GM21717 (cell line): Measurements from ENCODE around the gene NSMCE3.

Source experiments
- ATAC-seq: cut with Tn5 transposase; IDR thresholded peaks from one replicate; pipeline ENCODE4 v1.9.1; 2021; ENCODE audit warnings: mild to moderate bottlenecking, moderate library complexity; ENCODE audit not compliant: unreplicated experiment

Gene NSMCE3

DNA sequence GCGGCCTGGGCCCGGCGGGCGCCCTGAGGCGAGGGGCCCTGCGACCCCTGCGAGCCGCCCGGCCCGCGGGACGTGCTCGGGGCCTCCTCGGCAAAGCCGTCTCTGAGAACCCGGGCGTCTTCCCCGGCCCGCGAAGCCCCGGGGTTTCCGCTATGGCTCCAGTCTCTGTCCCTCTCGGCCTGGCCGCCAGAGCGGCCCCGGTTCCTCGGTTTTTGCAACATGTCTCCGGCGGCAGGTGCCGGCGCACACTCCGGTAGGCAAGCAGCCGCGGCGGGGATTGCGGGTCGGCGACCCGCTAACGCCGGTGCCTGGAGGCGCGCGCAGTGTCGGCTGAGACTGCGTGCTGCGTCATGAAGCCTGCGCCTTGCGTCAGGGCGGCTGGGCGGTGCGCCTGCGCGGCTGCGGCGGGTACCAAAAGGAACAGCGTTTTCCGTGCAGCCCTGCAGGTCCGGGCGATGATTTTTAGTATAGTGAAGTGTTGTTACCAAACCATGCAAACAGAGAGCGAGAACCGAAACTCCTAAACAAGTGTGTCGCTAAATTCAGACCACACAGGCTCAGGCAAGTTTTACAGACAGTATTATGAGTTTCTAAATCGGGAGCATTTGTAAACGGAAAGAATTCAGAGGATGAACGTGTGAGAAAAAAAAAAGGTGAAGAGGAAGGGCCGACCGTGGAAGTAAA lies at the start of gene NSMCE3:
NSMCE3 (minus strand) TSS at position 338 of the 684 bp plus-strand sequence; CDS start at position 221, 117 bp downstream.
- ATAC-seq, result peak; percentile 85

DNA sequence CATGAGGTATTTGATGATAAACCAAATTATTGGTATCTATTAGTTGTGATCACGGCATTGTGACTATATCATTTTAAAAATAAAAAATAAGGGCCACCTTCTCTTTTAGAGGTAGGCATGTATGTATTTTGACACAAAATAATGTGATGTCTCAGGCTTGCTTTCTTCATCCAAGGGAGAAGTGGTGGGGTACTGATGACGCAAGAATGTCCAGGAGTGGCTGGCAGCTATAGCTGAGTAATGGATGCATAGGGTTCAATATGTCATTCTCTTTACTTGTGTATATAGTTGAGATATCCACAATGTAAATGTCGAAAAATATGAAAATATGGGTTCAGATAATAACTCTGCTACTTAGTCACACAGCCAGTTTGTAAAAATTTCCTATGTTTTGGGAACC lies 46.8 kb upstream of the NSMCE3 start:
- no peak for ATAC-seq

DNA sequence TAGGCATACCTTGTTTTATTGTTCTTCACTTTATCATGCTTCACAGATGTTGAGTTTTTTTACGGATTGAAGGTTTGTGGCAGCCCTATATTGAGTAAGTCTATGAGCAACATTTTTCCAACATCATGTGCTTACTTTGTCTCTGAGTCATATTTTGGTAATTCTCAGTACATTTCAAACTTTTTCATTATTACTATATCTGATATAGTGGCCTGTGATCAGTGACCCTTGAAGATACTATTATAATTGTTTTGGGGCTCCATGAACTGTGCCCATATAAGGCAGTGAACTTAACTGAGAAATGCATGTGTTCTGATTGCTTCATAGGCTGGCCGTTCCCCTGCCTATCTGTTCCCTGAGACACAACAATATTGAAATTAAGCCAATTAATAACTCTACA lies 42.8 kb upstream of the NSMCE3 start:
- ATAC-seq, result no peak

DNA sequence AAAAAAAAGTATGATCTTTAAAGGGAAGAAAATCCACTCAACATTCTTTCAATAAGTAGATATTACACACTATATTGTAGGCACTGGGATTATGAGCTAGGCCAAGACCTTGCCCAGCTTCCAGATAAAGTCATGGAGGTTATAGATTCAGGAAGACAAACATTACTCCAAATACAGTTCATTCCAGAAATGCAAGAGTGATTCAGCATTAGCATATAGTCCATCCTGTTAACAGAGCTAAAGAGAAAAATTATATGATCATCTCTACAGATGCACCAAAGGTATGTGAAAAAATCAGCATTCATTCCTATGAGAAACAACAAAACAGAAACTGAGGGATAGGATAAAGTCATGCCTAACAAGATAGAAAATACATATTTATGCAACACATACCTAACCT lies 42.1 kb upstream of the NSMCE3 start:
- ATAC-seq, result no peak

DNA sequence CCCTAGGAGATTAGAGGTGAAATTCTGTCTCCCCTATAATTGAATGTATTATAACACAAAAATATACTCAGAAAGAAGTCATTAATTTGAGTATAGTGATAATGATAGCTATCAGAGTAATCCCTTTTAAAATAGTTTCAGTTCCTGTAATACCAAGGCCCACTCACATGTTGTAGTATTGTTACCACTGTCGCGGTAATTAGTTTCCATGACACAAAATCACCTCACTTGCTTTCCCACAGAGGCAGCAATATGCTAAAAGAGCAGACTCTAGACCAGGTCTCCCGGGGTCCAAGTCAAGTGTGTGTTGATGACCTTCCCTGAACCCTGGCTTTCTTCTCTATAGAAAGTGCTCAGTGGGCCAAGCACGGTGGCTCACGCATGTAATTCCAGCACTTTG lies 39.5 kb upstream of the NSMCE3 start:
- ATAC-seq, result no peak

DNA sequence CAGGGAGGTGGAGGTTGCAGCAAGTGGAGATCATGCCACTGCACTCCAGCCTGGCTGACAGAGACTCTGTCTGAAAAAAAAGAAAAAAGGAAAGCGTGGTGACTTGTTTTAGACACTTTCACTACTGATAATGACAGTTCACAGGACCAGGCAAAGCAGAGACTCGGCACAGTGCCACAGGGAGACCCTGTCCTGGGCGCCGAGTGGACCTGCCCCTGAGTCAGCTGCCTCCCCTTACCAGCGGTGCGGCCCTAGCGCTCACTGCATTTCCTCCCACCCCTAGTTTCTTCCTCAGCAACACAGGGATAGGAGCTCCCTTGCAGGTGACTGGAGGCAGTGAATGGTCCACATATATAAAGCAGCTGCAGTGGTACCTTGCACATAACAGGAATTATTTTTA lies 38.7 kb upstream of the NSMCE3 start:
- no peak for ATAC-seq

DNA sequence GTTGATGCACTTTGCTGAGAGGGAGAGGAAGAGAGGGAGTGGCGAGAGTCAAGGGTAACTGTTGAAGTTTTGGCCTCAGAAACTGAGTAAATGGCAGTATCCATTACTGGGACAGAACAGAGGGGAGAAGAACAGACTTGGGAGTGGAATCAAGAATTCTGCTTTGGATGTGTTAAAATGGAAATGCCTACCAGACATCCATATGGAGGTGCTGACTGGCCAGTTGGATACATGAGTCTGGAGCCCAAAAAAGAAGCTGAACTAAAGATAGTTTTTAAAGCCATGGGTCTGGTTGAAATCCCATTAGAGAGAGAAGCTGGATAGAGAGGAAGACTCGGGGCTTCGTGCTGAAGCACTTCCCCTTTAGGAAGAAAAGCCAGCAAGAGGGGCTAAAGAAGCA lies 35.9 kb upstream of the NSMCE3 start:
- ATAC-seq, result no peak

DNA sequence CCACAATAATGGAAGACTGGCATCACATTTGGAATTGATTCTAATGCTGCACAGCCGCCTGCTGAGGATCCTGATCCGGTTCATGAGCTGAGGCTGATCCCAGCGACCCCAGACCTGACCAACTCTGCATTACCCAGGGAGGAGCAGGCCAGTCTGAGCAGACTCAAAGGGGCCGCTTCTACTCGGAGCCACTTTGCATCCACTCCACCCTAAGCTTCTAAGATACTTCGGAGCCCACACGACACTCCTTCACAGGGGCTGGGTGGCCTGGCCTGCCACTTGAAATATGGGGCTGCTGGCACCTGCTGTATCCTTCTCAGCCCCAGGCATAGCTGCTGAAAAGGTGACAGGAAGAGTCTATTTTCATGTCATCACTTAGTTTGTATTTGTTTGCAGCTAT lies 33.2 kb upstream of the NSMCE3 start:
- no peak for ATAC-seq

DNA sequence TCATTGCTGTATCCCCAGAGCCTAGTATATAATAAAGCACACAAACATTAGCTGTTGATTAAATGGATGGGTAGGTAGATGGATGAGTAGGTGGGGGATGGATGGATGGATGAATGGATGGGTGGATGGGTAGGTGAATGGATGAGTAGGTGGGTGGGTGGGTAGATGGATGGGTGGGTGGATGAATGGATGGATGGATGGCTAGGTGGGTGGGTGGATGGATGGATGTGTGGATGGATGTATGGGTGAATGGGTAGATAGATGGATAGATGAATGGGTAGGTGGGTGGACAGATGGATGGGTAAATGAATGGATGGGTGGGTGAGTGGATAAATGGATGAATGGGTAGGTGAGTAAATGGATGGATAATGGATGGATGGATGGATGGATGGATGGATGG lies 30.2 kb upstream of the NSMCE3 start:
- no peak for ATAC-seq

DNA sequence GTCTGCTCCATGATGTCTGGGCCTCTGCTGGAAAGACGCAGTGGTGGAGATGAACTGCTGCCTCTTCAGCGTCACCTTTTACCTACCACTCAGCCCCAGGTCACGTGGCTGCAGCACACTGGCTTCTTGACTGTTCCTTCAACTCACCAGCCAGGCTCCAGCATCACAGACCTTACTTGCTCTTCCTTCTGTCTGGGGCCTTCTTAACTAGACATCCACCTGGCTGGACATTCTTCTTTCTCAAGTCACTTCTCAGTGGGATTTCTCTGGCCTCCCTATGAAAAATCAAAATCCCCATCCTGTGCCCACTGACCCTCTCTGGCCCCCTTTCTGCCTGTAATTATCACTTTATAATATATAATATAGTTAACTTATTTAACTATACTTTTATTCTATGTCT lies 29.7 kb upstream of the NSMCE3 start:
- no peak for ATAC-seq

DNA sequence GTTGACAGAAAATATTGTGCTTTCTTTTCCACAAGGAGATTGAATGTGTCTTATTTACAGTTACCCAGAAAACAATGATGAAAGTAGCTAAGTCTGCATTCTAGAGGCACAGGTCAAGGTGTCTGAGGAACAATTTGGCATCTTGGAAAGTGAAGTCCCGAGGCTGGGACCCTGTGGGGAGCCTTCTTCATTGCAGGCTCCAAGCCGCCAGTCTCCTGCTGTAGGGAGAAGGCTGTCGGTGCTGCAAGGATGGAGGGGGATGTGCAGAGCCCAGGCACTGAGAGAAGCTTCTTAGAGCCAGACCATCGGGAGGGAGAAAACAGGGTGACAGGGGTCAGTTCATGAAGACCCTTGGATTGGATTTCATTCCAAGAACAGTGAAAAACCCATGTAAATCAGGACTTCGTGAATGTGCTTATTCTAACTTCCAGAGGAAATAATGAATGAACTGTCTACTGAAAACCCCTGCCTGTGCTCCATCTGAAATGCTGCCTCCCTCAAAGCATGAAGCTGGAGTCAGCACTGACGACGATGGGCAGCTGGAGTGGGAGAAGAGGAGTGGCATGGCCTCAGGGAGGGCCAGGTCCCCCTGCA lies 25.2 kb upstream of the NSMCE3 start:
- no peak for ATAC-seq

DNA sequence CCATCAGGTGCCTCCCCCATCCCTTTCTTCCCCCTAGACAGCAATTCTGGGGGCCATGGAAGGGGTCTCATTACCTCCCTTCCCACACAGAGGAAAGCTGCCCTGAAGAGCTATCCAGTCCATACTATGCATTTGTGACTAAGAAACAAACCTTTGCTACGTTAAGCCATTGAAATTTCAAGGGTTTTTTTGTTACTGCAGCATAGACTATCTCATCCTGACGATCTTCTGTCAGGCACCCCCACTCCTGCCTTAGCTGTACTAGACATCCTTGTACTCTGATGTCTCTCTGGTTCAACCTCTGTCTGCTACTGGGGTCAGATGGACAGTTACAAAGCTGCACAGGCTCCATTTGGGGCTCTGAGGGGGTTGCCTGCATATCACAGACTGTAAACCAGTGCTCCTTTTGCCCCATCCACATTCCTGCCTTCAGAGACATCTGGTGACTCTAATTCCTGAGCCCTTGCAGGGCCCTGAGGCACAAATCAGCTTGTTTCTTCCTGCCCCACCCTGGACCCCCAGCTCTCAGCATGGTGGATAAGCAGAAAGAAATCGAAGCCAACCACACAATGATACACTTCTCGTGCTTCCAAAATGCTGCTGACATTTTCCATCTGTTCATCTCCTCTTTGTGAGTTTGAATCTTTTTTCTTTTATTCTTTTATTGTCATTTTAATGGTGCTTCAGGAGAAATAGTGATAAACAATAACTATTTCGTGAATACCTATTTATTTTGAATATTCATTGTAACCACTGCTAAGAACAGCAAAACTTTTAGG lies 21.6 kb upstream of the NSMCE3 start:
- ATAC-seq, result no peak

DNA sequence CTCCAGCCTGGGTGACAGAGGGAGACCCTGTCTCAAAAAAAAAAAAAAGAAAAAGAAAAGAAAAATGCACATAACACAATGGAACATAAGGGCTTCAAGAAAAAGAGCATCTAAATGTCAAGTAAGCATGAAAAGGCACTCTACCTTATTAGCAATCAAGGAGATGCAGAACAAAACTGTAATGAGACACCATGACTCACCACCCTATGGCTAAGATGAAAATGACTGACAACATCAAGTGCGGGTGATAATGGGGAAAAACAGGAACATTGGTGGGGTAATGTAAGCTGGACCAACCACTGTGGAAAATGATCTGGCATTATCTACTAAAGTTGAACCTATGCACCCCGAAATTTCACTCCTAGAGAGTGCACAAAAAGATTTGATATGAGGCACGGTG lies 19.6 kb upstream of the NSMCE3 start:
- no peak for ATAC-seq

DNA sequence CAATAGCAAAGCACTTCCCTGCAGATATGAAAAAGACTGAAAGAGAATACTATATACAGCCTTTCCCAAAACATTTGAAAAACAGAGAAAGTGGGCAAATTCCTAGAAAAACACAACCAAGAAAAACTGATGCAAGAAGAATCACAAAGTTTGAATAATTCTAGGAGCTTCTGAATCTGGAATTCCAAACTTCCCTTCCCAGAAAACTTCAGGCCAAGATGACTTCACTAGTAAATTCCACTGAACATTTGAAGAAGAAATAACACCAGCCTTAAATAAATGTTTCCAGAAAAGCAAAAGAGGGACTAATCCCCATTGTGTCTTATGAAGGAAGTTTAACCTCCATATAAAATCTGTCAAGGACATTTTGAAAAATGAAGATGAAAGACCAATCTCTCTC lies 15.8 kb upstream of the NSMCE3 start:
- ATAC-seq, result no peak

DNA sequence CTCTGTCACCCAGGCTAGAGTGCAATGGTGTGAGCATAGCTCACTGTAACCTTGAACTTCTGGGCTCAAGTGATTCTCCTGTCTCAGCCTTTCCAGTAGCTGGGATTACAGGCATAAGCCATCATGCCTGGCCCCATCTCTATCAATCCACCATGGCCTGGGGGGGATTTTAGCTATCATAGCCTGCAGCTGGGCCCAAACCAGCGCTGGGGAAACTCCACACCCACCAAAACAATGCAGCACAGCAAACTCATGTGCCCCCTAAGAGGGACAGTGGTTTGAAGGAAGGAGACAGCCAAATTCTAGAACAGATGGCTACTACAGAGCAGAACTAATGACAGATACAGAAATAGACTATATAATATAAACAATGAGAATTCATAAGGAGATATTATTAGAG lies 13.8 kb upstream of the NSMCE3 start:
- no peak for ATAC-seq

DNA sequence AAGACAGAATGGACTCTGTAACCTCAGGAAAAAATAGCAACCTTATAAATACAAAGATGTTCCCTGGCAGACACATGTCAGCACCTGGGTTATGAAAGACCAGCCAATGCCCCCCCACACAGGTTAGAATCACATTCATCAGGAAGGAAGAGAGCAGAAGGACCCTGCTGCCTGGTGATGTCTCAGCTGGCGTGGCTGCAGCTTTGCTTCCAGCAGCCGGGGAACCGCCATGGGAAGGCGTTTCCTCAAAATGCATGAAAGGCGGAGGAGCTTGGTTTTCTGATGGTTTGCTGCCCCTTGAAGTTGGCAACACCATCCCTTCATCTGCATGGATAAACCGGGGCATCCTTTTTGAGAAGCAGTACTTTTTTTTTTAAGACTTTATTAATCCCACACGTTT lies 10.9 kb upstream of the NSMCE3 start:
- ATAC-seq, result no peak

DNA sequence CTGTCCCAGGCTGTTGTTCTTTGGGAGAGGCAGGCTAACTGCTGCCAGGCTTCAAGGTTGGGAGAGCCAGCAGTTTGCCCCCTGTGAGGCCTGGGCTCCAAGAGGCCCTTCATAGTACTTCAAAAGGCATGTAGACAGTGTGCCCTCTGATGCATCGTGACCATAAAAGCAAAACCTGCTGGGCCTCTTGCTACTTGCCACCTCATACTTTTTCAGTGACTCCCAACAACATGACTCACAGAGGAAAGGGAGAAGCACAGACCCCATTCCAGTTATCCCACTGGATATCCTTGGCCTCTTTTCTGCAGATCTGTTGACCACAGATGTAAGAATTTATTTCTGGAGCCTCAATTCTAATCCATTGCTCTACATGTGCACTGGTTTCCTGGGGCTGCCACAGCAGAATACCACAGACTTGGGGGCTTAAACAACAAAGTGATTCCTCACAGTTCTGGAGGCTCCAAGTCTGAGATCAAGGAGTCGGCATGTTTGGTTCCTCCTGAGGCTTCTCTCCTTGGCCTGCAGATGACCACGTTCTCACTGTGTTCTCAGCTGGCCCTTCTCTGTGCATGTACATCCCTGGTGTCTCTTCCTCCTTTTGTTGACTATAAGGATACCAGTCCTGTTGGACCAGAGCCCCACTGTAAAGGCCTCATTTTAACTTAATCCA lies 8.9 kb upstream of the NSMCE3 start:
- no peak for ATAC-seq

DNA sequence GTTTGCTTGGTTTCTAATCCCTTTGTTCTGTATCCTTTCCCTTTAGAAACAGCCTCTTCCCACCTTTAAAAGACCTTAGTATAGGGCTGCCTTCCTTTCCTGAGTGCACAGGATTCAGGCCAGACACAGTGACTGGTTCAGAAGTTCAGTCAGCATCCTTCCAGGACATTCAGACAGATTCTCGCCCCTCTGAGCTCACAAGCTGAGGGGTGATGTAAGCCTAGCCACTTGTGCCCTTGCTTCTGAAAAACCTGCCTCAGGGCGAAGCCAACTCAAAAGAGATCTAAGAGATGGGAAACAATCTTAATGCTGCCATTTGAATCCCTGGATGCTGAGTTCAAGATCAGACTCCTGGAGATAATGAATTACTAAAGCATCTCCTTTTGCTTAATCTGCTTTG lies 6.7 kb upstream of the NSMCE3 start:
- no peak for ATAC-seq

DNA sequence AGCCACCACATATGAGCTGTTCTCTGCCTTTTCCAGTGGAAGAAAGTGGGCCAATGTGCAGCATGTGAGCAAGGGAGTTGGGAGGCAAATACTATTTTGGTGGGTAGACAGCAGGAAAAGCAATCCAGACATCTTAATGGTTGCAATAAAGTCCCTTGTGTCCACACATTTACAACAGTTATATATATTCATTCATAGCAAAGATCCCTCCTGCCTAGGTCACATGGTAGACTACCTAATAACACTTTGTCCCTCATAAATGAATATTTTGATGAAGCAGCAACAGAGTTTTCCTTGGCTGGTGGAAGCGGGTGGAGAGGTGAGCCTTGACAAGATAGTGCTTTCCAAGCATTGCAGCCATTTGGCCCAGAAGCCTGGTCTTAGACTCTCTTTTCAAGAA lies 6.2 kb upstream of the NSMCE3 start:
- ATAC-seq, result no peak

DNA sequence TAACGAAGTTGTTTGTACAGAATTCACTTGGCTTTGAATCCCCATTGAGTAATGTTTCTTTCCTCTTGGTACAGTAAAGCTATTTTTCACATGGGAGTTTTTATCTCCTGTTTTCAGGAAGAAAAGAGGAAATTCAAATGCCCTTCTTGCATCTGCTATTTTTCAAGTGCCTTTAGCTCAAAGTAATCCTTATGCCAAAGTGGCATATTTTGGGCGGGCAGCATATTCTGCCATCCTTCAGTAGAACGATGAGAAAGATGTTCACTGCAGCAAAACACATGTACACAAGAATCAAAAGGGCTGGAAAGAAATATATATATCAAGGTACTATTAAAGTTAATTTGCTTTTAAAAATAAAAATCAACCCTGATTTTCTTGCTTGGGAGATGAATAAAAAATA lies 5.3 kb upstream of the NSMCE3 start:
- ATAC-seq, result no peak

DNA sequence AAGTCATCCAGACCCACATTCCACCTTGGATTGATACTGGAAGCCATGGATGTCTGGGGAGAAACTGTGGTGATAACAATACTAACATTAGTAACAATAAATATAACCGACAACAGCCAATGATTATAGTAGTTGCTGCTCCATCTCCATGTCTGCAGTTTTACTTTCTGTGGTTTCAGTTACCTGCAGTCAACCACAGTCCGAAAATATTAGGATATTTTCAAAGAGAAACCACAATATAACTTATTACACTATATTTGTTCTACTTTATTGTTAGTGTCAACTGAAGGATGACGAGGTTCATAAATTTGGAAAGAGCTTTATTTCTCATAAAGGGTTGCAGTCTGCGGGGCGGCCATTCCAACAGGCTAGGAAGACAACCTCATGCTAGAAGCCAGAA lies 2.6 kb upstream of the NSMCE3 start:
- ATAC-seq, result no peak

DNA sequence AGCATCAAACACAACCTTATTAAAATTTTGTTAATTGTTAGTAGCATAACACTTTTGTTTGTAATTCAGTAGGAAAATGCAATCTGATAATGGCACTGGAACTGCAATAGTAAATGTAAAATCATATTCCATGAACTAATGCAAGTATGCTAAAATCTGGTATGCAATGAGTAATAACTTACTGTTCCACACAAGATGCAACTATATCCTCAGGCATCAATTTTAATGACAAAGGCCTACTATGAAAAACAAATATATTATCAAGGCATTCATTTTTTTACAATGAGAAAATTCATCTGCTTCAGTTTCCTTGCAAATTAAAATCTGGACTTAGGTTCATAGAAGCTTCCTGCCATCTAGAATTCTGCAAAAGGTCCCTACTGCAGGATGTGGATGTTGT lies 1.4 kb upstream of the NSMCE3 start:
- no peak for ATAC-seq
